GM19239 (cell line): Measurements from ENCODE around the gene LARP1B.
"Not testable (repeated sequence)": the region's sequence is repeated elsewhere in the genome, so short reads cannot be mapped to it uniquely, and the experiment has no call there.

Source experiments
- DNase-seq: peaks from one replicate; pipeline ENCODE4 v3.0.0; 2011; ENCODE audit warnings: low spot score; ENCODE audit not compliant: insufficient read length
- FAIRE-seq: peaks from 2 replicates; lab custom pipeline; 2011; peaks lifted over from hg19 to GRCh38; lab: Jason Lieb, UNC

LARP1B gene

GRCh38 chr4:128220286-128221235 lies 159.4 kb downstream of the LARP1B start:
- FAIRE-seq (peak; percentile 68), DNase-seq (peak; percentile 4)

- no peak for FAIRE-seq
Measured at GRCh38 chr4:128221586-128221985, 160.5 kb downstream of the LARP1B start.

GRCh38 chr4:128225148-128225547 lies 164.0 kb downstream of the LARP1B start:
- DNase-seq (no peak), FAIRE-seq (no peak)

More at GRCh38 chr4:128221586-128221985, 160.5 kb downstream of the LARP1B start:
- no peak for DNase-seq

GRCh38 chr4:128227991-128228571 lies 167.0 kb downstream of the LARP1B start:
- DNase-seq (no peak), FAIRE-seq (no peak)

- FAIRE-seq (no peak), DNase-seq (no peak)
Measured at GRCh38 chr4:128228845-128229795, 168.0 kb downstream of the LARP1B start.

GRCh38 chr4:128232719-128233118 lies 171.6 kb downstream of the LARP1B start:
- FAIRE-seq (no peak), DNase-seq (no peak)

- FAIRE-seq (no peak), DNase-seq (no peak)
Measured at GRCh38 chr4:128234836-128235235, 173.7 kb downstream of the LARP1B start.

GRCh38 chr4:128241019-128241418 lies 179.9 kb downstream of the LARP1B start:
- no peak for DNase-seq
- no peak for FAIRE-seq

GRCh38 chr4:128241425-128241913 lies 180.4 kb downstream of the LARP1B start:
- FAIRE-seq (no peak), DNase-seq (no peak)

- FAIRE-seq (no peak), DNase-seq (no peak)
Measured at GRCh38 chr4:128241981-128242380, 180.9 kb downstream of the LARP1B start.

- DNase-seq (no peak), FAIRE-seq (no peak)
Measured at GRCh38 chr4:128242601-128243000, 181.5 kb downstream of the LARP1B start.

- DNase-seq, result no peak
- FAIRE-seq, result no peak
Measured at GRCh38 chr4:128244379-128244778, 183.3 kb downstream of the LARP1B start.

GRCh38 chr4:128245391-128245790 lies 184.3 kb downstream of the LARP1B start:
- not testable (repeated sequence) for DNase-seq
- peak; percentile 45 for FAIRE-seq

GRCh38 chr4:128247906-128248305 lies 186.8 kb downstream of the LARP1B start:
- no peak for DNase-seq
- no peak for FAIRE-seq

- no peak for DNase-seq
- FAIRE-seq, result no peak
Measured at GRCh38 chr4:128249787-128250668, 188.9 kb downstream of the LARP1B start.

- DNase-seq (no peak), FAIRE-seq (no peak)
Measured at GRCh38 chr4:128255906-128256305, 194.8 kb downstream of the LARP1B start.

- DNase-seq (no peak), FAIRE-seq (no peak)
Measured at GRCh38 chr4:128256539-128256938, 195.4 kb downstream of the LARP1B start.

- DNase-seq, FAIRE-seq: not testable (repeated sequence)
Measured at GRCh38 chr4:128258166-128258565, 197.1 kb downstream of the LARP1B start.

- not testable (repeated sequence) for FAIRE-seq, DNase-seq
Measured at GRCh38 chr4:128259889-128260288, 198.8 kb downstream of the LARP1B start.
